Epidermal melanocyte (primary cell): Measurements from ENCODE around the gene SNAP23.
"Not testable (repeated sequence)": the region's sequence is repeated elsewhere in the genome, so short reads cannot be mapped to it uniquely, and the experiment has no call there.

Experiments
- DNase-seq: peaks from one replicate; pipeline ENCODE4 v3.0.0; 2011; ENCODE audit warnings: low spot score; ENCODE audit not compliant: insufficient read length

SNAP23 gene

DNA sequence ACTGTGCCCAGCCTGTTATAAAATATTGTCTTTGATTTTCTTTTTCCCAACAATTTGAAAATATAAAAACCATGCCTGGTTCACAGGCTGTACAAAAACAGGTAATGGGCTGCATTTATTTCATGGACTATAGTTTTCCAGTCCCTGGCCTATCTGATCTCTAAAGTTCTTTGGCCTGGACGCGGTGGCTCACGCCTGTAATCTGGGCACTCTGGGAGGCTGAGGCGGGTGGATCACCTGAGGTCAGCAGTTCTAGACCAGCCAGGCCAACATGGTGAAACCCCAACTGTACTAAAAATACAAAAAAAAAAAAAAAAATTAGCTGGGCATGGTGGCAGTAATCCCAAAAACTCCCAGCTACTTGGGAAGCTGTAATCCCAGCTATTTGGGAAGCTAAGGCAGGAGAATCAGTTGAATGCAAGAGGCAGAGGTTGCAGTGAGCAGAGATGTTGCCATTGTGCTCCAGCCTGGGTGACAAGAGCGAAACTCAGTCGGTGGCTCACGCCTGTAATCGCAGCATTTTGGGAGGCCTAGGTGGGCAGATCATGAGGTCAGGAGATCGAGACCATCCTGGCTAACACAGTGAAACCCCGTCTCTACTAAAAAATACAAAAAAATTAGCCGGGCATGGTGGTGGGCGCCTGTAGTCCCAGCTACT, 61.2 kb downstream of the SNAP23 start:
- not testable (repeated sequence) for DNase-seq

GRCh38 chr15:42558739-42559138, 63.3 kb downstream of the SNAP23 start:
- DNase-seq: no peak

DNA sequence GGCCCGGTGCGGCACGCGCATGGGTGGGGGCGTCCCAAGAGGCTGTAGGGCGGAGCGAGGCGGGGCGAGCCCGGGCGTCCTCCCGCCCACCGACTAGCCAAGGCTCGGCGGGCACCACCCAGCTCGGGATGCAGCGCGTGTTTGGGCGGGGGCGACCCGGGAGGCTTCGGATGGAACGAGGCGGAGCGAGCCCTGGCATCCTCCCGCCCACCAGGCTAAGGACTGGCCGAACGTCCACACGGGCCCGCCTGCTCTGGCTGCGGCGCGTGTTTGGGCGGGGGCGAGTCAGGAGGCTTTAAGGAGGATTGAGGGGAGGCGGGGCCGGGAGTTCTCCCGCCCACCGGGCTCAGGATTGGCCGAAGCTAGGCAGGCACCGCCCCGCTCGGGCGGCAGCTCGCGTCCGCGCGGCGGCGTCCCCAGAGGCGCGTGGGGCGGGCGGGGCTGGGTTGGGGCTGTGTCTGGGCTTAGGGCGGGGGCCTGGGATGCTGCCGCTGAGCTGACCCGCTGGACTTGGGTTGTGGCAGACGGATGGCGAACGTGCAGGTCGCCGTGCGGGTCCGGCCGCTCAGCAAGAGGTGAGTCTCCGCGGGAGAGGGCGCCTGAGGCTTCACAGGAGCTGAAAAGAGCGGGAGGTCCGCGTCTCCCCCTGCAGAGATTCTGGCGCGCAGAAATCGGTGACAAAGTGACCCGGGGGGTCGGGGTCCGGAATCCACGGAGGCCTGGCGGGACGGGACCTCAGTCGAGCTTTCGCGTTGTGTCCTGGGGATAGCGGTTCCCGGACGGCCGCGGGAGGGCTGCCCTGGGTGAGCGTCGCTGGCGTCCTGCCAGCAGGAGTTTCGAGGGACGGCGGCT, 80.0 kb downstream of the SNAP23 start, which contains the start of gene STARD9:
Gene STARD9, plus strand, starts transcription at position 419 of the 852 bp plus-strand sequence. Its CDS starts 110 bp downstream, at position 529.
- DNase-seq: peak; percentile 86

- DNase-seq: no peak
Measured at GRCh38 chr15:42576040-42576594, 80.7 kb downstream of the SNAP23 start.

GRCh38 chr15:42576776-42577175, 81.3 kb downstream of the SNAP23 start:
- no peak for DNase-seq

GRCh38 chr15:42577514-42578031, 82.1 kb downstream of the SNAP23 start:
- DNase-seq: peak; percentile 18

GRCh38 chr15:42578984-42579537, 83.6 kb downstream of the SNAP23 start:
- DNase-seq: no peak

DNA sequence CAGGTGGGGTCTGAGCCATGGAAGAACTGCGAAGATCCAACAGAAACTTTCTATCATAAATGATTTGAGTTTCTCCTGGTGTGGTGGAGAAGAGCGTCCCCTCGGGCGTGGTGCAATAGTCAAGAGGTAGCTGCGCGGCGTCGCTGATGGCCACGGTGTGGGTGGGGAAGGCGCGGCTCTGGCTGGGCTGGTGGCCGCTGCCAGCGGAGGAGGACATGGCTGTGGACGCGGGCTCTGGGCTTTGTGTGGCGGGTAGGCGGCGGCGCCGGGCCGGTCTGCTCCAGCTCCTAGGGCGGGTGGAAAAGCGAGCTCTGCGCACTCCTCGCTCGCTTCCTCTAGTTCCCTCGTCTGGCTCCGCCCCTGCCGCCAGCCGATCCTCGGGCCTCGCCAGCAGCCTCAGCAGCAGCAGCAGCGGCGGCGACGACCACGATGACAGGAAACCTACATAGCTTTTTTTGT, 85.9 kb downstream of the SNAP23 start:
- peak; percentile 73 for DNase-seq
